HL-60 (cell line): ENCODE results near the gene DSC1.
A peak's percentile ranks its signal among the peaks of the same experiment; 100 is the strongest.

ENCODE experiments used
- GABPA ChIP-seq: IDR thresholded peaks from 2 replicates; pipeline ENCODE4 v1.6.1; 2012; ENCODE audit warnings: low read depth
- POLR2AphosphoS5 ChIP-seq: IDR thresholded peaks from 2 replicates; pipeline ENCODE4 v1.6.1; 2012; ENCODE audit warnings: low read depth
- SPI1 ChIP-seq: IDR thresholded peaks from 2 replicates; pipeline ENCODE4 v1.6.1; 2012; ENCODE audit warnings: low read depth, mild to moderate bottlenecking, borderline replicate concordance
- TF ChIP-seq, protein P1 (sequence below): IDR thresholded peaks from one replicate; pipeline ENCODE4 v1.5.1; 2011; ENCODE audit warnings: low read length, control low read depth, inconsistent platforms; ENCODE audit not compliant: insufficient read depth
- TF ChIP-seq, protein P2 (sequence below): IDR thresholded peaks from 2 replicates; pipeline ENCODE4 v1.6.1; 2012; ENCODE audit warnings: low read depth; ENCODE audit not compliant: insufficient replicate concordance

DNA sequence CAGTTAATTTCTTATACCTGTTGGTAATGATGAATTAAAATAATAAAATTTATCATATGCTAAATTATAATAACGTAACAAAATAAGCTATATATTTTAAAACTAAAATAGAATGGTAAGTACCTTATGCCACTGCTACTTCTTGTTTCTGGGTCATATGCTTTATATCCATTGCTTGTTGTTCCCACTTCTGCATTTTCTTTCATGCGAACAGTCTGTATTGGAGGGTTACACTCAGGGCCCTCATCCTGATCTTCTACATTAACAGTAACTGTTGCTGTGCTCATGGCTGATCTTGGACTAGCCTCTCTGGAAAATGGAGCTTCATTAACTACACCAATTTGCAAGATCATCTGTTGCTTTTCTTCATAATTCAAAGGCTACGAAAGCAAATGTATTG is 82.7 kb downstream of the DSC1 start:
- TF ChIP-seq, protein P1, sequence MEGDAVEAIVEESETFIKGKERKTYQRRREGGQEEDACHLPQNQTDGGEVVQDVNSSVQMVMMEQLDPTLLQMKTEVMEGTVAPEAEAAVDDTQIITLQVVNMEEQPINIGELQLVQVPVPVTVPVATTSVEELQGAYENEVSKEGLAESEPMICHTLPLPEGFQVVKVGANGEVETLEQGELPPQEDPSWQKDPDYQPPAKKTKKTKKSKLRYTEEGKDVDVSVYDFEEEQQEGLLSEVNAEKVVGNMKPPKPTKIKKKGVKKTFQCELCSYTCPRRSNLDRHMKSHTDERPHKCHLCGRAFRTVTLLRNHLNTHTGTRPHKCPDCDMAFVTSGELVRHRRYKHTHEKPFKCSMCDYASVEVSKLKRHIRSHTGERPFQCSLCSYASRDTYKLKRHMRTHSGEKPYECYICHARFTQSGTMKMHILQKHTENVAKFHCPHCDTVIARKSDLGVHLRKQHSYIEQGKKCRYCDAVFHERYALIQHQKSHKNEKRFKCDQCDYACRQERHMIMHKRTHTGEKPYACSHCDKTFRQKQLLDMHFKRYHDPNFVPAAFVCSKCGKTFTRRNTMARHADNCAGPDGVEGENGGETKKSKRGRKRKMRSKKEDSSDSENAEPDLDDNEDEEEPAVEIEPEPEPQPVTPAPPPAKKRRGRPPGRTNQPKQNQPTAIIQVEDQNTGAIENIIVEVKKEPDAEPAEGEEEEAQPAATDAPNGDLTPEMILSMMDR, result no peak
- TF ChIP-seq POLR2AphosphoS5 (no peak), GABPA (no peak), SPI1 (peak; percentile 95)
- TF ChIP-seq, protein P2, sequence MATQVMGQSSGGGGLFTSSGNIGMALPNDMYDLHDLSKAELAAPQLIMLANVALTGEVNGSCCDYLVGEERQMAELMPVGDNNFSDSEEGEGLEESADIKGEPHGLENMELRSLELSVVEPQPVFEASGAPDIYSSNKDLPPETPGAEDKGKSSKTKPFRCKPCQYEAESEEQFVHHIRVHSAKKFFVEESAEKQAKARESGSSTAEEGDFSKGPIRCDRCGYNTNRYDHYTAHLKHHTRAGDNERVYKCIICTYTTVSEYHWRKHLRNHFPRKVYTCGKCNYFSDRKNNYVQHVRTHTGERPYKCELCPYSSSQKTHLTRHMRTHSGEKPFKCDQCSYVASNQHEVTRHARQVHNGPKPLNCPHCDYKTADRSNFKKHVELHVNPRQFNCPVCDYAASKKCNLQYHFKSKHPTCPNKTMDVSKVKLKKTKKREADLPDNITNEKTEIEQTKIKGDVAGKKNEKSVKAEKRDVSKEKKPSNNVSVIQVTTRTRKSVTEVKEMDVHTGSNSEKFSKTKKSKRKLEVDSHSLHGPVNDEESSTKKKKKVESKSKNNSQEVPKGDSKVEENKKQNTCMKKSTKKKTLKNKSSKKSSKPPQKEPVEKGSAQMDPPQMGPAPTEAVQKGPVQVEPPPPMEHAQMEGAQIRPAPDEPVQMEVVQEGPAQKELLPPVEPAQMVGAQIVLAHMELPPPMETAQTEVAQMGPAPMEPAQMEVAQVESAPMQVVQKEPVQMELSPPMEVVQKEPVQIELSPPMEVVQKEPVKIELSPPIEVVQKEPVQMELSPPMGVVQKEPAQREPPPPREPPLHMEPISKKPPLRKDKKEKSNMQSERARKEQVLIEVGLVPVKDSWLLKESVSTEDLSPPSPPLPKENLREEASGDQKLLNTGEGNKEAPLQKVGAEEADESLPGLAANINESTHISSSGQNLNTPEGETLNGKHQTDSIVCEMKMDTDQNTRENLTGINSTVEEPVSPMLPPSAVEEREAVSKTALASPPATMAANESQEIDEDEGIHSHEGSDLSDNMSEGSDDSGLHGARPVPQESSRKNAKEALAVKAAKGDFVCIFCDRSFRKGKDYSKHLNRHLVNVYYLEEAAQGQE, result no peak
